Stimulated activated CD4-positive, alpha-beta T cell treated with anti-CD3 and anti-CD28 coated beads, Interleukin-4, amount 100 ng/mL, for 24 hours (primary cell): ENCODE data around the gene NPHP4.

Experiments used
- DNase-seq: peaks from one replicate; pipeline ENCODE4 v3.0.0-alpha.2; 2020

Gene NPHP4

DNA sequence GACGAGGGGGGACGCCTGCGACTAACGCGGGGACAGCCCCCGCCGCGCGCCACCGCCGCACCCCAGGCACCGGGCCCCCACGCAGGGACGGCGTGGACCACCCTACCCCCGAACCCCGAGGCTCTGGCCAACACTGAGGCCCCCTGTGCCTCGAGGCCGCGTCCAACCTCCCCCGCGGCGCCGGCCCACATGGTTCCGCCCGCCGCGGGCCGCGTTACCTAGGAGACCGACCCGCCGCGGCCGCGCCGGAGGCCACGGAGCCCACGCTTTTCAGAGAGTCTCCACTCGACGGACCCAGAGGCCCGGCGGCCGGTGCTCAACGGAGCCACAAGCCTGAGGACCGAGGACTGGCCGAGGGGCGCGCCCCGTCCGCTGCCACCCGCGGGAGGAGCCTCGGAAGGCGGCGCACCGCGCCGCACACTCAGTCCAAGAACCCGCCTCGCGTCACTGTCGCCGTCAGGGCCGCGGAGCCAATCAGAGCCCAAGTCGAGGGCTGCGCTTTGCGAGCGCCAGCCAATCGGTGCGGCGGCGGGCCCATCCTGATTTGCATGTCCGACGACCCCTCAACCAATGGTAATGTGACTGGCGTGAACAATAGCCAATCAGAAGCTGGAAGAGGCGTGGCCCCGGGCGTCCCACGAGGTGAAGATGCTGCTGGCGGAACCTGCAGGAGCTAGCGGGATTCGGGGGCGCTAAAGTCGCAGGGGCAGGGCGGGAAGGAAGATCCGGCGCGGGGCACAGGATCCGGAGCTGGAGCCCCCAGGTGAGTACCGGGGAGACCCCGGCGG, at the start of gene NPHP4:
Gene NPHP4, minus strand, starts transcription at position 400 of the 788 bp plus-strand sequence. CDS start 6,136 bp downstream, outside the sequence.
- DNase-seq = peak; percentile 100

DNA sequence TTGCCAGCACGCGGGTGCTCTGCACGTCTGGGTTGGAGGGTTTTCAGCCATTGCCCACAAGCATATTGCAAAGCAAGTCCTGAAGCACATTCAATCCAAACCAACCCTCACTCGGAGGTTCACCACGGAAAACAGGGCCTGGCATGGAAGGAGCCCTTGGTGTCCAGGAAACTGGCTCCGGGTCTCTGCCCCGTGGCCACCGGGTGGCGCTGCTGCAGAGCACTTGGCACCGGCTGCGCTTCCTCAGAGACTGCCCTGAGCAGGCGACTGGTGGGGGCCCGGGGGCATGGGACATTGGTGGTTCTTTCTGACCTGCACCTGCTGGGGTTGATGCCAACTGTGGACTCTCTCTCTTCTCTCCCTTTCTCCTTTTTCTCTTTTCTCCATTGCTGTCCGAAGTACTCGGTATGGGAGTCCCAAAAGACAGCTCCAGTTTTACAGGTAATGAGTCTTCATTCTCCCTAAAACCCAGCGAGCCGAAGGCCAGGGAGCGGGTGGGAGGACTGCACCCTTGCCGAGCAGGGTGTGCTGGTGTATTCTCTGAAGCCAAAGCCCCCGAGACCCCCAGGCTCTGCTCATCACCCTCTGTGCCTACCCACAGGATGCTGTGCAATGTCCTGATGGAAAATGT, 49.3 kb upstream of the NPHP4 start:
- DNase-seq = peak; percentile 15

DNA sequence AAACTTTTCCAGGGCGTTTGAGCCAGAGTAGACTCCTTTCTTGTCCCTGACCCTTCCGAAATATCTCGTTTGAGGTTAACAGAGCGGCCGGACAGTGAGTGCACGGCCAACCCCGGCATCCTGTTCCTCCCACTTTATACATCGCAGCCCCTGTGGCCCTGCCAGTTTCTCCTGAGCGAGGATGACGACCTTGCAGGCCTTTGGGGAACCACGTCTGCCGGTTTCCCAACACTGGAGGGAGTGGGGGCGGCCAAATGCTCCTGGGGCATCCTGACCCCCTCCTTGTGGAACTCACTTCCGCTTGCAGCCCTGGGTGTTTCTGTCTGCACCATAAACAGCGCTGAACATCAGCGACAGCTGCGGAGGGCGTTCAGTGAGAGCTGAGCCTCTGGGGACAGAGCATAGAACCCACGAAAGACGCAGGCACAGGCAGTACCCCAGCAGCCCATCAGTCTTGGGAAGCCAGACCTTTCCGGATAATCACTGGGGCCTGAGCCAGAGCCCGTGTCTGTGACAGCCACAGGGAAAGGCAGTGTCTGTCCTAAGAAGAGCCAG, 48.7 kb upstream of the NPHP4 start:
- DNase-seq = no peak

DNA sequence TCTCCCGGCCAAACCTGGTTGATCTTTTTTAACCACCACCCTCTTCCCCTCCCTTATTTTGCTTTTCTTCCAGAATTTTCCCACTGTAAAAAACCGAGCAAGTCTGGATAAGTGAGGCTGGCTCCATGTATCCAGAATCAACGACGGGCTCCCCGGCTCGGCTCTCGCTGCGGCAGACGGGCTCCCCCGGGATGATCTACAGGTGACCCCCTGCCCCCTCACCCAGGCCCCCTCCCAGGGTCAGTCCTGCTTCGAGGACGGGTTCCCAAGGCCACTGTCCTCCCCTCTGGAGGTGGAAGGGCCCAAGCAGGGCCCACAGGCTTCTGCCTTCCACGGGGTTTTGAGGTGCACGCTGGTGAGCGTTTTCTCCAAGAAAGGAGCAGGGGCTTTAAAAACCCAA, 48.2 kb upstream of the NPHP4 start:
- no peak for DNase-seq

DNA sequence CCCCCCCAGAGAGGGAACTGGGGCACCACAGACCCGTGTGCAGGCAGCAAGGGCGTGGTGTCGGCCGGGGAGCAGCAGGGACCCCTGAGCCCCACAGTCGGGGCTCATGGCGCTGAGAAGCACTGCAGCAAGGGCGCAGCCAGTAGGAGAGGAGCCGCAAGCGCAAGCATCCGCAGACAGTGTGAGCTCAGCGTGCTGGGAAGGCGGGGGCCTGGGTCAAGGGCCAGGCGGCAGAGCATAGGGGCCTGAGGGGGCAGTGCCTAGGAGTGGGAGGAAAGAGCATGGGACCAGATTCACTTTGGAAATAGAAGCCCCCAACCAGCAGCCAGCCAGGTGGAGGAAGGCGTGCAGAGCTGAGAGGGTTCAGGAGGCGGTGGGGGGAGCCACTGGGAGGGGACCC, 46.8 kb upstream of the NPHP4 start:
- no peak for DNase-seq

DNA sequence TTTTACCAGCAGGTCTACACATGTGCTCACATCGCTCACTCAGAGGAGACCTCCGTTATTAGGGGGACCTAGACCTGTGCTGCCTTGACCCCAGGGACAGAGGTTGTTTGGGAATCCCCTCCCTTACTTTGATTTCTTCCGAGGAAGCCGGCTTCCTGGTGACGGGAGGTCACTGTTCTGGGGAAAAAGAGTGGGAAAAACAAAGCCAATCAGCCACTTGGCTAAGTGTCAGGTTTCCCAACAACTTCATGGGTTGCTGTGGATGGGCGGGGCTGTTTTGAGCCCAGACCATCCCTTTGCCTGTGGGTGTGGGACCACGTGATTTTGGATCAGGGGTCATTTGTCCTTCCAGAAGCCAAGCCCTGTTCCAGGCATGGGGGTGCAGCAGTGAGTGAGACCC, 46.4 kb upstream of the NPHP4 start:
- no peak for DNase-seq

DNA sequence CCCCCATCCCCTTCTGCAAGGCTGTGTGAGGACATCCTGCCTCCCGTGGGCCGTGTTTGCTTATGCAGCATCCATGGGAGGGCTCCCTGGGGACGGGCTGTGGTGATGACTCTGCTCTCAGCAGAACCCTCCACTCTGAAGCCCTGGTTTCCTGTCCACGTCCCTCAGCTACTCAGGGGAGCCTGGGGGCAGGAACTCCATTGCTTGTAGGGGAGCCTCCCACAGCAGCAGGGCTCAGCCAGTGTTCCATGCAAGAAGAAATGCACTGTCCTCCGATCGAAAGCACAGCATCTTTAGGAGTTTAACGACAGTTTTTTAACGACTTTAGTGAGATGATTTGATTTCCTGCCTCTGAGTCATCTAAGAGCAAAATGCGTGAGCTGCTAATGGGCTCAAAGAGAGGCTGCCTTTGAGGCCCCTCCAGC, 45.1 kb upstream of the NPHP4 start:
- no peak for DNase-seq

DNA sequence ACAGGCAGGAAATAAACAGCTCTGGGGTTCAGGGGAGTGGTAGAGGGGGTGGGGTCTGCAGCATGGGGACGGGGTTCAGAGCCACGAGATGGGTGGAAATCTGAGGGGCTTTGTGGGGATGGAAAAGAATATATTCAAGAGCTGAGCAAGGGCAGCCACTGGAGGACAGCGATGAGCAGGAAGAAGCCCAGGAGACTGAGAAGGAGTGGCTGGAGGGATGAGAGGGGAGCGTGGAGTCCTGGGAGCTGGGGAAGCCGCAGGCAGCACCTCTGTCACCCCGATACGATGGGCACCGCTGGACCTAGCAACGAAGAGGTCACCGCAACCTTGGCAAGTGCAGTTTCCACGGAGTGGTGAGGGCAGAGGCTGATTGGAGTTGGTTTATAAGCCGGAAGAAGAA, 43.5 kb upstream of the NPHP4 start:
- DNase-seq = no peak

DNA sequence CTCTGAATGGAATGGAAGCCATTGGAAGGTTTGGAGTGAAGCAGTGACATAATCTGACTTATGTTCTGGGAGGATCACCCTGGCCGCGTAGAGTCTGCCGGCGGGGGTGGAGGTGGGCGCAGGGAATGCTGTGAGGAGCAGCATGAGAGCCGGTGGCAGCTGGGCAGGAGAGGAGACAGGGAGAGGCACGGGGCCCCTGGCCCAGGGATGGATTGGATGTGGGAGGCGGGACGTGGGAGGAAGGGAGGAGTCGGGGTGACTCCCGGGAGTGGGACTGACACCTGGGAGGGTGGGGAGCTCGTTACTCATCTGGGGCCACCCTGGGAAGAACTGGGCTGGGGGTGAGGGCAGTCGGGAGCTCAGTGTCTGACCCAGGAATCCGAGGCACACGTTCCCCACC, 43.1 kb upstream of the NPHP4 start:
- no peak for DNase-seq

DNA sequence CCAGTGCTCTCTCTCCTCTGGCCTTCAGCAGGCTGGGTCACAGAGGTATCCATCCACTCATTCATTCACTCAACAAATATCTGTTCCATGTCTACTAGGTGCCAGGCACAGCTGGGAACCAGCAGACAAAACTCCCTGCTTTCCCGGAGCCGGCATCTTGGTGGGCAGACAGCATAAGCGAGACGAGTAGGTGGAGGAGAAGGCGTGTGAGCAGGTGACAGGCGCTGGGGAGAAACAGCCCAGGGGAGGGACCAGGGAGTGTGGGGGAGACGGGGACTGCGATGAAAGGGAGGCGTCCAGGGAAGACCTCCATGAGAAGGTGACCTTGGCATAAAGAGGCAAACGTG, 42.5 kb upstream of the NPHP4 start:
- no peak for DNase-seq

DNA sequence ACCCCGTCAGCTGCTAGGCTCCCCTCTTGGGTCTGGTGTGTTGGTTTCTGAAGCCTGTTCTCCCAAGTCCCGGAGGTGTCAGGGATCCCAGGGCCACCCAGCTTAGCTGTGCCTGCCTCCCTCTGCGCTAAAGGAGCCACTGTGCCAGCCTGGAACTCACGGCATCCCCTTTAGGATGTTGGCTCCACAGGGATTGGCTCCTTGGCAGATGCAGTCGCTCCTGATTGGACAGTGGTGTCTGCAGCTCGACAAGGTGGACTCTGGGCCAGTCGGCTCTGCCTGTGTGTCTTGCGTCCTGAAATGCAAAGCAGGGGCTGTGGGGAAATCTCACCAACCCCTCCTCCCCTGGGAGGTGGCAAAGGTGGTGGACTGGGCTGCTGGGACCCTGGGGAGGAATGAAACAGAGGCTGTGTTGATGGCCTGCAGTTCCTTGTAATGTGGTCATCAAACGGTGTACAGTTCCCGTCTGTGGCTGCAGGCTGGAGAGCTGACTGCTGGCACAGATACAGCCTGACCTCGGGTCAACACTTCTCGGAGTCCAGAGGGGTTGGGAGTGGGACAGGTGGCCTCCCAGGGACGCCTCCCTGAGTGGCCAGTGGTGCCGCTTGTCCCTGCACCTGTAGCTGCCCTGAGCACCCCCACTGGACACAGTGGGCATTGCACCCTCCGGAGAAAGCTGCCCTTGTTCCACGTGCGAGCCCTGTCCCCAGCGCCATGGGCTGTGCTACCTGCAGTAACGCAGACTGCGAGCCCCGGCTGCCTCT, 41.9 kb upstream of the NPHP4 start:
- peak; percentile 42 for DNase-seq

DNA sequence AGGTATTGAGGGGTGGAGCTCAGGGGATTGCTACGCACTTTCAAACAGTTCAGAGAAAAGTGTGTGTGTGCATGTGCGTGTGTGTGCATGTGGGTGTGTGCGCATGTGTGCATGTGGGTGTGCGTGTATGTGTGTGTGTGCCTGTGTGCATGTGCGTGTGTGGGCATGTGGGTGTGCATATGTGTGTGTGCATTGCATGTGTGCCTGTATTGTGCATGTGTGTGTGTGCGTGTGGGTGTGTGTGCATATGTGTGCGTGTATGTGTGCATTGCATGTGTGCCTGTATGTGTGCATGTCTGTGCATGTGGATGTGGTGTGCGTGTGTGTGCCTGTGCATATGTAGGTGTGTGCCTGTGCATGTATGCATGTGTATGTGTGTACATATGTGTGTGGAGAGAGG, 40.9 kb upstream of the NPHP4 start:
- no peak for DNase-seq

DNA sequence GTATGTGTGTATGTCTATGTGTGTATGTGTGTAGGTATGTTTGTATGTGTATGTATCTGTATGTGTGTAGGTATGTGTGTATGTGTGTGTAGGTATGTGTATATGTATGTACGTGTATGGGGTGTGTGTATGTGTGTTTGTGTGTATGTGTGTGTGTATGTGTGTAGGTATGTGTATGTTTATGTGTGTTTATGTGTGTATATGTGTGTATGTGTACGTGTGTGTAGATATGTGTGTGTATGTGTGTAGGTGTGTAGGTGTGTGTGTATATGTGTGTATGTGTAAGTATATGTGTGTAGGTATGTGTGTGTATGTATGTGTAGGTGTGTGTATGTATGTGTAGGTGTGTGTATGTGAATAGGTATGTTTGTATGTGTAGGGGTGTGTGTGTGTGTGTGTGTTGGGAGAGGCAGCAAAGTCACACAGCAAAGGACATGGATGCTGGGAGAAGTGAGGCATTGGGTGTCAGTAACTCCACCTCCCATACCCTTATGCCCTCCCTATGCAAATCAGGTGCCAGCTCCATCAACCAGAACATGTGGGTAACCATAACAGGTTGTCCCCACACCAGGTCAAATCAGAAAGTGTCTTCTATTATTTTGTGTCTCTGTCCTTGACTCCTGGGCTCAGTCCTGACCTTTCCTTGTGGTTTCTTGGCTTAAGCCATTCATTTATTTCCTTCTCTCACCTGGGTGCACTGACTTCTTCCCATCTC, 38.5 kb upstream of the NPHP4 start:
- DNase-seq = no peak

DNA sequence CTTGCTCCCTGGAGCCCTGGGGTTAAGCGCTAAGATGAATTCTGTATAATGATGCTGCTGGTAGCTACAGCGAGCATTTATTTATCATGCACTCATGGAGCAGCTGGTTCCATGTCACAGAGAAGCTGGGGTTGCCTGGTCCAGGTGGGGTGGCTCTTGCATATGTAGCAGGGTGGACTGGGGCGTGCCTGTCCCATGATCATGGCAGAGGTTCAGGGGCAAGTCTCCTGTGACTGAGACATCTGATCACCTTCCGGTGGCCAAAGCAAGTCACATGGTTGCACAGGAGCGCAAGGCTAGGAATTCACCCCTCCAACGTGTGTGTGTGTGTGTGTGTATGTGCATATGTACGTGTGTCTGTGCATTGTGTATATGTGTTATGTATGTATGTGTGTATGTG, 37.9 kb upstream of the NPHP4 start:
- no peak for DNase-seq

DNA sequence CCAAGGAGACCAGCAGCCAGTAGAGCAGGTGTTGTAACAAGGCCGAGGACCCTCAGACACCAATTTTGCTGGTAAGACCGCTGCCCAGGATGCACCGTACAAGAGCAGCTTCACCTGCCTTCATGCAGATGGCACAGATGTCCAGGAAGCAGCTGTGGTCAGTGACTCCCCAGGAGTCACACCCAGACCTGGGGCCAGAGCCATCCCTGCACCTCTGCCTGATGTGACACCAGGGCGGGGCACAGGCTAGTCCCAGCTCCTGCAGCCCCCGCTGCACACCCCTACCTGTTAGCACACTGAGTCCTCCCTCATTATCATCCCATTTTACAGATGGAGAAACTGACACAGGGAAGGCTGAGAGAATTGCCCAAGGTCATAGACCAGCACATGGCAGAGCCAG, 37.1 kb upstream of the NPHP4 start:
- no peak for DNase-seq

DNA sequence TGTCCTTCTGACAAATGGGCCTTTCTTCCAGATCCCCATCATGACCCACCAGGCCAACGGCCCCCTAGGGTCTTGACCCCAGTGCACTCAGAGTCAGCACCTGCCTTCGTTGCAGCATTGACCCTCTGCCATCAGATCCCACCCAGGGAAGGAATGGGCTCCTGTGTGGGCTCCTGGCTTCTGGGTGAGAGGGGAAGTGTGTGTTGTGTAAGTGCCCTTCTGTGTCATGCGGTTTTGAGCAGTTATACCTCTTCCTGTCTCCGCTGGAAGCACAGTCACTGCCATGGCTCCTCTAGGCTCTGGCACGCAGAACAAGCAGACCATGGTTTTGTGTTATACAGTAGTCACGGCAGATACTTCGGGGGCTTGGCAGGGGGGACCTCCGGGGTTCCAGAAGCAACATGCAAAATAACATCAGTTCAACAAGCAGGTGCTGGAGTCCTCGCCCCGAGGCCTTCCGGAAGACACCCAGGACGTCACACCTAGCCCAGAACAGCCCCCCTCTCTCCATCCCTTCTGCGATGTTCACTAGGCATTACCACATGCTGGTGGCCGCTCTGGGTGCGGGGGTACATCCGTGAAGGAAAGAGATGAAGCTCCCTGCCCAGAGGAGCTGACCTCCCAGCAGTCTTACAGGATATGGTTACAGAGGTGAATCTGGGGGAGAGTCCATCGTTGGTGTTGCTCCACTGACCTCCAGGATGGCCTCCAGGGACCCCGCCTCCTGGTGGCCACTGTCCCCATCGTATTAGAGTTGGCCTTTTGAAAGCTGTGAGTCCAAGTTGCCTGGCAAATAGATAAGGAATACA, 36.0 kb upstream of the NPHP4 start:
- peak; percentile 65 for DNase-seq

DNA sequence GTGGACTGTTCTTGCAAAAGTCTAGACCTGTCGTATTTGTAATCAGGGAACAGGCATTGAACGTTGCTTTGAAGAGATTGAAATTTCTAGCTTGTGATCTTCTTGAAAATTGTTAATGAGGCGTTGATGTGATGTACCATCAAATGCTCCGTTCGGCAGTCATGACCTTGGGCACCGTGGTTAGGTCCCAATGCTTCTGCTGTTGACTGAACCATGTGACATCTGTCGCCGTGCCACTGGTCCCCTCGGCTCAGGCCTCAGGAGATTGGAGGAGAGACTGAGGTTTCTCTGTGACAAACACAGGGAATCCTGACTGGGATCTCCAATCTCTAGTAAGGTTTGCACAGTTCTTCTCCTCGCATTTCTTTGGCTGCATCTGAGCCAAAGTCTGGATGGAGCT, 35.4 kb upstream of the NPHP4 start:
- DNase-seq = peak; percentile 26

DNA sequence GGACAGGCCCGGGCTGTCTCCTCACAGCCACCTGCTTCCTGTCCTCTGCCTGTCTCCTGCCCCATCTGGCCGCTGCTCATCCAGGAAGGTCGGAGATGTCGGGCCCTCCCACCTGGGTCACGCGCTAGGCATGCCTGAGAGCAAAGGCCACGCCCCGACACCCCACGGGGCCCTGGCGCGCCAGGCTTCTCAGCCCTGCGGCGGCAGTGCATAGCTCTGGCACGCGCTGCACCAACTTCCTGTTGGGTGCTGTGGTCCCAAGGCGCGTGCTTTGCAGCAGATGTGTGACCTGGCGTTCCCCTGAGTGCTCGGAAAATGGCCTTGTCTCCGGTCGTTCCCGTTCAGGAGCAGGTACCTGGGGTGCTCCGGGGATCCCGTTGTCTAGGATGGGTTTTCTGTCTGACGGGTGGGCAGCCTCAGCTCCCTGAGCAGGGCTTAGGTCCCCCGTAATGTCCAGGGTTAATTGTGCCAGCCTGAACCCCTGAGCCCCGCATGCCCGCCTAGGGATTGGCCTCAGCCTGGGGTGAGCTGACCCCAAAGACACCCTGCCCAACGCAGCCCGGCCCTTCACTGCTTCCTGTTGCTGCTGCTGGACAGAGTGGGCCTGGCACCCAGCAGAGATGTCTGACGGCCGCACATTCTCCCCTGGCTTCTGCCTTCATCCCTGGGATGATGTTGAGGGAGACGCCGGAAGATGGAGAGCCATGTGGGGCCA, 34.0 kb upstream of the NPHP4 start:
- peak; percentile 94 for DNase-seq

DNA sequence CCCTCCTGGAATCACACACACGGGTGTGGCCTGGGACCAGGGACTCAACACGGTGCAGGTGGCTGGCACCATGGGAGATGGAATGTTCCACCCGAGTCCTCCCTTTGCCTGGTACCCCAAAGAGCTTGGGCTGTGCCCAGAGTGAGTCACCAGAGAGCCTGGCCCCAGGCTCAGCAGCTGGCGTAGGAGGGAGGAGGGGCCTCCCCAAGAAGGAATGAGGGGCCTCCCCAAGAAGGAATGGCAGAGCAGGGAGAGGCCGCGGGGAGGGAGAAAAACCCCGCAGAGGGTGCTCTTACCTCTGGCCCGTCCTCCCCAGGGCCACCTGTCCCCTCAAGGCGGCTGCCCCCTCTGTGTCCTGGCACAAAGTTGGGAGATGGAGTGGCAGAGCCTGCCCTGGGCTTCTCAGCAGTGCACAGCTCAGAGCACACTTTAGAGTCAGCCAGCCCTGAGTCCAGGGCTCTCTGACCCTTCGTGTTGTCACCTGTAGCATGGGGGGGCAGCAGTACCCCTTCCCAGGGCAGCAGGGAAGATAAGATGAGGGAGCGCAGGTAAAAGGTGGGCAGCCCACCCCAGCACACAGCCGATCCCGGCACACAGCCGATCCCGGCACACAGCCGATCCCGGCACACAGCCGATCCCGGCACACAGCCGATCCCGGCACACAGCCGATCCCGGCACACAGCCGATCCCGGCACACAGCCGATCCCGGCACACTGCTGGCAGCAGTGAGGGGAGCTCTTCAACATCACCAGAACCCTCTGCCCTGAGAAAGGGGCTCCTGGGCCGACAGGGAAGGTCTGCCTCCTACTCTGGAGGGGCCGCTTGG, 33.3 kb upstream of the NPHP4 start:
- peak; percentile 16 for DNase-seq

DNA sequence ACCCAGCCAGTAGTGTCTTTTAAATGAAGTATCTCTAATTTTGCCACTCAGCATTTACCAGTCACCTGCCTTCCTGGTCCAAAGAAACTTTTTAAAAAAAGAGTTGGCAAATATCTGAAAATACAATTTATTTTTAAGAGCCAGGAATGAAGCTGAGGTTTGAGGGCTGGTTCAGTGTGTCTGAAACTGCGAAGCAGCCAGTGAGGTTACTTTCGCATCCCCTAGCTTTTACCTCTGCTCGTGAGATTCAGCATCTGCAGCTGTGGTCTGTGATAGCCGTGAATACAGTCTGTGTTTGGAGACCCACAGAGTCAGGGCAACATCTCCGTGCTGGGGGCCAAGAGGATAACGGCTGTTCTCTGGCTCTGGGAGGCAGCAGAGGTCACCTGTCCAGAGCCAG, 32.2 kb upstream of the NPHP4 start:
- DNase-seq = no peak

DNA sequence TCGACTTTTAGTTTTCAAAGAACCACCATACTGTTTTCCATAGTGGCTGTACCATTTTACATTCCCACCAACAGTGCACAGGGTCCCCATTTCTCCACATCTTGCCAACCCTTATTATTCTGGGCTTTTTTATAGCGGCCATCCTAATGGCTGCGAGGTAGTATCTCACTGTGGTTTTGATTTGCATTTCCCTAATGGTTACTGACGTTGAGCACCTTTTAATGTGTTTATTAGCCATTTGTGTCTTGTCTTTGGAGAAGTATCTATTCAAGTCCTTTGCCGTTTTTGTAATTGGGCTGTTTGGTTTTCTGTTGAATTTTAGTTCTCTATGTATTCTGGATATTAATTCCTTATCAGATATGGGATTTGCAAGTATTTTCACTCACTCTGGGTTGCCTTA, 31.1 kb upstream of the NPHP4 start:
- DNase-seq = no peak
